HG02840 (cell line): ENCODE data around the gene RGS9.

ENCODE experiments used
- ATAC-seq: cut with Tn5 transposase; IDR thresholded peaks from one replicate; pipeline ENCODE4 v1.9.1; 2021; ENCODE audit warnings: mild to moderate bottlenecking, moderate library complexity, moderate number of reproducible peaks; ENCODE audit not compliant: unreplicated experiment, low FRiP score

Gene RGS9

DNA sequence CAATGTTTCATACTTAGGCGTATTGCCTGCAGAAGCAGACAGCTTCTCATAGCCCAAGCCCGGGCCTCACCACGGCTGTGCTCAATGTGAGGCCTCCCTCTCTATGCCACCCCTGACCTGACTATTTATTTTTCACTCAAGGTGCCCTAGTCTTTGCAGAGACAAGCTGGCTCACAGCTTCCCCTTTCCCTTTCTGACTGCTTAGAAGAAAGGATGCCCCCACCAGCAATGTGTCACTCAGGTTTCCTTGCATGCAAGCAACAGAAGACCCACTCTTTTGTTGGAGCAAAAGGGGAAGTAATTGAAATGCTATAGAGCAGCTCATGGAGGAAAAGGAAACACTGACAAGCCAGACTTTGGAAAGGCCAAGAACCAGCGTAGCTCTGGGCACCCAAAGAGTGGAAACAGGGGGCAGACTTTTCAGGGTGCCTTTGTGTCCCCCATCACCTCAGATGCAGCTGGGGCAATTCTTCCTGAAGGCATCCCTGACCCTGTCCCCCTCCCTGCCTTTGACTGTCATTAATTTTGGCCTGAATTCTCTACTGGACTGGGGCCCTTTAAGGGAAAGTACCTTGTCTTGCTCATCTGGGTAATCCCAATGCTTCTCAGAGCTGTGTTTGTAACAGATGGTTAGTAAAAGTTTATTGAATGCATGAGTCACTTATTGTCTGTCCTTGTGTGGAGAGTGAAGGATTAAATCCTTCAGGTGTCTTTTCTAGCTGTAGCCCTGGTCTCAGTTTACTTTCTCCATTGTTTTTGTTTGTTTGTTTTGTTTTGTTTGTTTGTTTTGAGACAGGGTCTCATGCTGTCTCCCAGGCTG is 17.8 kb downstream of the RGS9 start:
- ATAC-seq: peak; percentile 85

DNA sequence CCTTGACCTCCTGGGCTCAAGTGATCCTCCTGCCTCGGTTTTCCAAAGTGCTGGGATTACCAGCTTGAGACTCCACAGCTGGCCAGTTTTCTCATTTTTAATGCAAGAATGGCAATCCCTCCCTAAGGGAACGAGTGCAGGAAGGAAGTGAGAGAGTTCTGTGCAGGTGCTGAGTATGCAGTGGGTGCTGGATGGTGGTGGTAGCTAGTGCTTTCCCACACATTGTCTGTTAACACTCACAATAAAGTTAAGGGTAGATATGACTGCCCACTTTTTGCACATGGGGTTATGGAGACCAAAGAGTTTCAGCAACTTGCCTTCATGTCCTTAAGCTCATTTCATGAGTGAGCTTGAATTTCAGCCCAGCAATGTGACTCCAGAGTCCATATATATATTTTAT is 18.5 kb downstream of the RGS9 start:
- peak; percentile 39 for ATAC-seq

DNA sequence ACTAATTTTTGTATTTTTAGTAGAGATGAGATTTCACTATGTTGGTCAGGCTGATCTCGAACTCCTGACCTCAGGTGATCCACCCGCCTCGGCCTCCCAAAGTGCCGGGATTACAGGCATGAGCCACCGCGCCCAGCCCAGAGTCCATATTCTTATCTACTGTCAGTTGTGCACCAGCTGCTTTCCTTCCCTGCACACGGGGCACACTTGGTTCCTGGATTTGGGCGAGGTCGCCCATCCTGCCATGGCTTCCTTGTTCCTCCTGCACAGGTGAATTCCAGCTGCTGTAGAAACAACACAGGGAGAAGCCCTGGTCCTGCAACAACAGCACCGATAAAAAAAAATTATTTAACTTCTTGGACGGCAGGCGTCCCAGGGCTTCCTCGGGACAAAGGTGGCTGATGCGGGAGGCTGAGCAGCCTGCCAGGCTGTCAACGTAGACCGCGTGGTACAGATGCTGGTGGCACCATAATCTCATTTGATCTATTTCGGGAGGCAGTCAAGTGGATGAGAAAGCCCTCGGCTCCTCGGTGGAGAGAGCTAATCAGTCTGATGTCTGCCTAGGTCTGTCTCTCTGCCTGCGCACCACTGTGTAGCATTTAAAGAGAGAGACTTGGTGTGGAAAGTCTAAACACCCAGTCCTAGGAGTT is 19.1 kb downstream of the RGS9 start:
- ATAC-seq: no peak

DNA sequence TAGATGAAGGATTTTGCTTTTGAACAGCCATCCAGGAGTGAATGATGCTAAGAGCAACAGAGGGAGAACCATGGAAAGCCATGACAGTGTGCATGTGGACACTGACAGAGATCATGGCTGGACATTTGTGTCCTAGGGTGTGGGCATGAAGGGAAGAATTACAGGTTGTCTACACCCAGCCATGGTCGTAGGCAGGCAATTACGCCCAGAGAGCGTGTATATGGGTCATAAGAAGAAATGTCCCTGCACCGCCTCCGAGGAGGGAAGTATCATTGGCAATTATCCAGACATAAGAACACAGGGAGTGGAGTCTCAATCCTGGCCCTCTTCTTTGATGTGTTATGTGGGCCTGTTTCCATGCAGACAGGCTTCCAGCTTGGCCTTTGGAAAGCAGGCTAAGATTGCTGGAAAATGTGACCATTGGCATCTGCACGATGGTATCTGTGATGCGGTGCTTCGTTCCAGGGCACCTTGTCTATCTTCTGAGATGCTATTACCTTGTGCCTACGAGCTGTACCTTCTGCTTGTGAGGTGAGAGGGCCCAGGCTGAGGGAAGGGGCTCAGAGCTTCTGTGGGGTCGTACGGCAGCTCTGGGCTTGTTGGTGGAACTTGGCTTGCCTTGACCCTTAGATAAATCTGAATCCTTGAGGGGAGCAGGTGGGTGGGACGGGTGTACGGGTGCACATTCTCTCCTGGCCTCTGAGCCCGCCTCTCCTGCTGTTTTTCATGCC is 19.8 kb downstream of the RGS9 start:
- ATAC-seq: no peak

DNA sequence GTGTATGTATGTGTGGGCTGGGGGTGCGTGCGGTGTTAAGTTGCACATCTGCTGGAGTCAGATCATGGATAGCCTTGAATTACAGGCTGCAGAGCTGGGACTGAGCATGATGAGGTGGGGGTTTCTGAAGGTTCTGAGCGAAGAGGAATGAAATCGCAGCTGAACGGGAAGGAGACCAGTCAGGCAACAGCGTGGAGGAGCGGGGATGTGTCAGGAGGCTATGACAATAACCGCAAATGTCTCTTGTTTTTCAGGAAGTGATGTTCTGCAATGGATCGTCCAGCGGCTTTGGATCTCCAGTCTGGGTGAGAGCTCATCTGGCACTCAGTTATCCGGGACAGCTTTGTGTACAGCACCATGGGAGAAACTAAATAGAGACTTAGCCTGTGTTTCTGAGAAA is 20.9 kb downstream of the RGS9 start:
- no peak for ATAC-seq

DNA sequence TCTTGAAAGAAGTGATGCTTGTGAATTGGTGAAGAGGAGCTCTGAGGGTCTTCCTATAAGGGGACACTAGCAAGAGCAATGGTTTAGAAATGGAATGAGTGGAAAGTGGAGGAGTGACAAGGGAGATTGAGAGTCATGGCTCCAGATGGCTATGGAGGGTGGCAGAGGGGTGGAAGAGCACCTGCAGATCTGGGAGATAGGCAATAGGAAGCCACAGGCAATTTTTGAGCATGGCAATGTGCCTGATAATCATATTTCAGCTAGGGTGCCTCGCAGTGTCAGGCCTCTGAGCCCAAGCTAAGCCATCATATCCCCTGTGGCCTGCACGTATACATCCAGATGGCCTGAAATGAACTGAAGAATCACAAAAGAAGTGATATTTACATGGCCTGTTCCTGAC is 21.5 kb downstream of the RGS9 start:
- no peak for ATAC-seq

DNA sequence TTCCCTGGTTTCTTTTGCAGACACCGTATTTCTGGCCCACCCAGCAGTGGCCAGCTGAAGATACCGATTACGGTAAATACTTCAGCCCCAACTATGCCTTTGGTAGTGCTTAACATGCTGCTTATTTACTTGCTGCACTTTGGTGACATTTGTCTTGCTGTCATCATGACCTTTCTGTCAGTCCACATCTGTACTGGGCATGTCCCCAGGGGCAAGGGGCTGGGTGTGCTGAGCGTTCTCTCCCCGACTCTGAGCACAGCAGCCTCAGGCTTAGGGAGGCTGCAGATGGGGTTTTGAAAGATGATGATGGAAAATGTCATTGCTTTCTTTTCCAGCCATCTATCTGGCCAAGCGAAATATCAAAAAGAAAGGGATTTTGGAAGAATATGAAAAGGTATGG is 23.3 kb downstream of the RGS9 start:
- no peak for ATAC-seq

DNA sequence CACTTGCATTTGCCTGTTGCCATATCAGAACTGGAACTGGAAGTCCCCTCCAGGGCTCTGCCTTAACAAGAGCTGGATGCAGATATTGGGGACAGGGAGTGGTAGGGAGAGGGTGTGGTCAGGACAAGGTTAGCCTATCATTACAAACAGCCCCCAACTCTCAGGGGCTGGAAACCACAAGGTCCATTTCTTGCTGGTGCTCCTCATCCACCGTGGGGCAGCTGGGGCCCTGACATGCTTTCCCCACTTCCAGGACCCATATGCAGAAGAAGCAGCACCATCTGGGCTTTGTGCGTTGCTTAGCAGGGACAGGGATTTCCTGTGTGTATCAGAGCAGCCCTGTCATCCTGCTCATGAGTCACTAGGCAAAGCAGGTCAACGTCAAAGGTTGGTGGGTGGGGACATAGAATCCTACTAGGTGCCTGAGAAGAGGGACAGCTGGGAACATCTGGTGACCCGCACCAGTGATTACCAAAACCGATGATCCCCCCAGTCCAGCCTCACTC is 26.9 kb downstream of the RGS9 start:
- ATAC-seq: peak; percentile 93

DNA sequence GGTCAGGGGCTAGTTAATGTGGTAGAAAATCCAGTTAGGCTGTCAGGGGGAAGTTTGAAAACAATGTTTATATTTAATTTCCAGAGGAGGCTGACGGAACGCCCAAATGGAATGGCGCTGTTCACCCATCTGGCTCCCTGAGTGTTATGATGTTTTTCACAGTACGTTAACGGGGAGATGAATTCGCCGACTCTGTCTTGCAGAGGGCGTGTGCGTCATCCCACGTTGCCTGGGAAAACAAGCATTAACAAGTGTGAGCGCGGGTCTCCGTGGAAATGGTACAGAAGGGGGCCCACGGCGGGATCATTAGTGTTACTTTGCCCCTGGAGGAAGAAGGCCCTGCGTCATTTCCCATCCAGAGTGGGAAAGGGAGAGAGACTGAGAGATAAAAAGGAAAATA is 29.6 kb downstream of the RGS9 start:
- ATAC-seq: no peak

DNA sequence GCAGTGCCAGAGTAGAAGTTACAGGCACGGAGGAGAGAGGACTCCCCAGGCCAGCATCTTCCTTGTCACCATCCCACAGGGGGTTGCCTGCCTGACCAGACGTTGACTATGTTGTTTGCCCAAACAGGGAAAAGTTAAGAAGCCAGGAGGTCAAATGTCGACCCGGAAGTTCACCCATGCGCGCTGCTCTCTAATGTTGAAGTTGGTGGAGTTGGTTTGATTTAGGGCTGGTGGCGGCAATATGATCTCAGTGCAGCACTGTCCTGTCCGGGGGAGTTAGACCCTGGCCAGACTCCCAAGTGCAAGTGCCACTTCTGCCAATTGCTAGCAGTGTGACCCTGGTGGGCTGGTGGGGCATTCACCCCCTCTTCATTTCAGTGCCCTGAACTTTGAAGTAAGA is 30.4 kb downstream of the RGS9 start:
- ATAC-seq: no peak

DNA sequence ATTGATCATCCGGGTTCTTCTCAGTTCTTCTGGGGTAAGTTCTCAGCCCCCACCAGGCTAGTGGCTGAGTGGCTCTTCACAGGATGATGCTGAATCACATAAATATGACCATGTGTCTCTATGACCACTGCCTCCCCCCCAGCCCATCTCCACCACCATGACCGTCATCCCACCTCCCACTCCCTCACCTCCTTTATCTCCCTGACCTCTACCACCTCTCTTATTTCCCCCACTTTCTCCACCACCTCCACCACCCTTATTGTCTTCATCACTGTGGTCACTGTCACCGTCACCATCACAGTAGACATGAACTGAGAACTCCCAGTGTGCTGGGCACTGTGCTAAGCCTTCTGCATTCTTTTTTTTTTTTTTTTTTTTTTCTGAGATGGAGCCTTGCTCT is 32.5 kb downstream of the RGS9 start:
- ATAC-seq: no peak

DNA sequence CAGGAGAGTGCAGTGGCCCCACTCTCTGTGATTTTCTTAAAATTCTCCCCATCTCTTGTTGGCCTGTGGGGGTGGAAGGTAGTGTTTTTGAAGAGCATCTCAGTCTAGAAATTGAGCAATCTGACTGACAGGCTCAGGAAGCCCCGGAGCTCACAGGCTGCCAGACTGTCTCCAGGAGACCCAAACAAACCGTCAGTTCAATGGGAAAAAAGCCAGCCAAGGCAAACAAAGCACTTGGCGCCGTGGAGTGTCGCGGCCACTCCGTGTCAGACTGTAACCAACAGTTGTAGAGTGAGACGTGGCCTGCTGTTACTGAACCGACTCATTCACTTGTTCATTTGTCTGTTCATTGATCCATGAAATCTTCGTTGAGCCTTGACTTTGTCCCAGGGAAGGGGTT is 33.7 kb downstream of the RGS9 start:
- ATAC-seq: no peak

DNA sequence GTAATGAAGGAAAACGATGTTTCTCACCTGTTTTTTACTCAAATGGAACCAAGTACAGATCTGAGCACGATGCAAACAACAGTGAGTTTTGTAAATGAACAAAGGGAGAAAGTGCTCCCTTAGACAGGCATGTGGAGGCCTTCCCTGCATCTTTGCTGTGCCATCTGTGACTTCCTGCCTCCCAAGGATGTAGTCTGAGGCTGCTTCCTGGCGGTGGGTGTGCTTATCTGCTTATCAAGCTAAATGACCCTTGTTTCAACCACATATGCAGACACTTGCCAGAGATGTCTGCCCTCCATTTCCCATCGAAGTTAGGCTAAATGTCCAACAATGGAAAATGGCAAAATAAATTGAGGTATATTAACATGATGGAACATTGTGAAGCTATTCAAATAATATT is 34.6 kb downstream of the RGS9 start:
- no peak for ATAC-seq

DNA sequence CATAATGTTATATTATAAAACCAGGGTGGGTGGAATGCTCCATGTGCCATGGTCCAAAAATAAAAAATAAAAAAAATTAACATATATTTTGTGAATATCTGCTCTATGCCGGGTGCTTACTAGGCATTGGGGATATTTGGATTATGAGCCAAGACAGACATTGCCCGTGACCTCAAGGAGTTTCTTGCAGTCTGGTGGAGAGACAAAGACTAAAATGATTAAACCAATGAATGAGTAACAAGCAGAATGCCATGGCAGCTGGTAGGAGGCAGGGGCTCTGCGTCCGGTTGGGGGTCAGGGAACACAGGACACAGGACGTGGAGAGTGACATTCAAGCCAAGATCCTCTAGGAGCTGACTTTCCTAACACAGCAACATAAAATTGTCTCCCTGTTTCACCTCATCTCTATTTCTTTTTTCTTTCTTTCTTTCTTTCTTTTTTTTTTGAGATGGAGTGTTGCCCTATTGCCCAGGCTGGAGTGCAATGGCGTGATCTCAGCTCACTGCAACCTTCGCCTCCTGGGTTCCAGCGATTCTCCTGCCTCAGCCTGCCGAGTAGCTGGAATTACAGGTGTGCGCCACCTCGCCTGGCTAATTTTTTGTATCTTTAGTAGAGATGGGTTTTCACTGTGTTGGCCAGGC is 35.4 kb downstream of the RGS9 start:
- no peak for ATAC-seq

DNA sequence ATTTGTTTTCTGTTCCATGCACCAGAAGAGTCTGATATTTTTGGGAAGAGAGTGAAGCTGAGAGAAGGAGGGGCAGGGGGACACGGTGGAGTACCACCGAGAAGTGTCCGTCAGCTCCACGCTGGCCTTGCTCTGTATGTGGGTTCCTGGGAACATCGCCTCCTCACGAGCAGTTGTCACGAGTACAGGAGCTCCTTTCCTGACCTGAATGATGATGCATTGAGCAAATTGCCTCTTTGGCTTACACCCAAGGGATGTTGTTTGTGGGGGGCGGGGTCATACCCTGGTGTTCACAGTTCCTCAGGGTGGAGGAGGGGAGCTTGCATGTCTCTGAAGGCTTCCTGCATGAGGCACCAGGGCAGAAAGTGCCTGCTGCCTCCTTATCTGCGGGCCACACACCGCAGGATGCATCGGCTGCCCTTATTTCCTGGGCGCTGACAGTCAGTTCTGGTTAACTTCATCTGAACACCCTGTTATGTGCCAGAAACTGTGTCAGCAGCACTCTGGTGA is 36.2 kb downstream of the RGS9 start:
- ATAC-seq: no peak

DNA sequence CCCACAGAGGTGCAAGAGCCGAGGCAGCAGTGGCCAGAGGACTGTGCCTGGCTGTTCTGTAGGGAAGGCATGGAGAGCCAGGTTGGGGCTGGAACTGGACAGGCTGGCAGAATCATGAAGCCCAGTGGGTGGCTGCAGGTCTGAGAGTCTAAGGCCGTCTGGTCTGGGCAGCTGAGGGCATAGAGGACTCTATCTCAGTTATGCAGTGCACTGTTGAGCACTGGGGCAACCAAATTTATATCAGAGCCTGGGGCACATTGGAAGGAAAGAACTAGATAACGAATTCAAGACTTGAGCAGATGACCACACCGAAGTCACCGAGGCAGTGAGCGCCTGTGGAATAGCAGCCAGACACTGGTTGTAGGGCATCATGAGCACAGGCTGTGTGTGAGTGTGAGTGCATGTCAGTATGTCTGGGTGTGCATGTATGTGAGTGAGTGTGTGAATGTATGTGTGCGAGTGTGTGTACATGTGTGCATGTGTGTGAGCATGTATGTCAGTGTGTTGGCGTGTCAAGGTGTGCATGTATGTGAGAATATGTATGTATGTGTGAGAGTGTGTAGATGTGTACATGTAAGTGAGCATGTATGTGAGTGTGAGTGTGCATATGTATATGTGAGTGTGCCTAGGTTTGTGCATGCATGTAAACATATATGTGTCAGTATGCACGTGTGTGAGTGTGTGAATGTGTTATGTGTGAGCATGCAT is 37.0 kb downstream of the RGS9 start:
- no peak for ATAC-seq

DNA sequence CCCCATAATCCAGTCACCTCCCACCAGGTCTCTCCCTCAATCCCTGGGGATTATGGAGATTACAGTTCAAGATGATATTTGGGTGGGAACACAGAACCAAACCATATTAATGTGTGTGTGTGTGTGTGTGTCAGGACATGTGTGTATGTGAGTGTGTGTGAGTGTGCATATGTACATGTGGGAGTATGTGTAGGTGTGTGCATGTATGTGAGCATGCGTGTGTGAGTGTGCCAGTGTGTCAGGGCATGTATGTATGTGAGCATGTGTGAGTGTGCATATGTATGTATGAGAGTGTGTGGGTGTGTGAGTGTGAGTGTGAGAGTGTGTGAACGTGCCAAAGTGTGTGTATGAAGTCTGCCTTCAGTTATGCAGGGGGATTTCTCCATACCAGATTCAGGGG is 37.8 kb downstream of the RGS9 start:
- ATAC-seq: no peak

DNA sequence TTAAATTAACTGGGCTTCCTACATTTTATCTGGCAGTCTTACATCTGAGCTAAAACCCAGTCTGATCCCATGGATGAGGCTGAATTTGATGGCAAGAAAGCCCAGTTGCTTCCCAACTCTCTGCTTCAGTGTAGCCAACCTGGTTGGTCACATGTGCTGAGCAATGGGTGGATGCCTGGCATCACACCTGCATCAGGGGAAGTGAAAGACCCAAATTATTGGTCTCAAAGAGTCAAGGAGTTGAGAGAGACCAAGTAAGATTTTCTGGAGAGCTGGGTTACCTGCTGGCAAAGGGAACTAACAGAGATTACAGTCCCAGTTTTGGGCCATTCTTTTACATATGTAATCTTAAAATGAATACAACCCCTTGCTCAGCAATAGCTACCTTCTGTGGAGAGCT is 38.8 kb downstream of the RGS9 start:
- no peak for ATAC-seq

DNA sequence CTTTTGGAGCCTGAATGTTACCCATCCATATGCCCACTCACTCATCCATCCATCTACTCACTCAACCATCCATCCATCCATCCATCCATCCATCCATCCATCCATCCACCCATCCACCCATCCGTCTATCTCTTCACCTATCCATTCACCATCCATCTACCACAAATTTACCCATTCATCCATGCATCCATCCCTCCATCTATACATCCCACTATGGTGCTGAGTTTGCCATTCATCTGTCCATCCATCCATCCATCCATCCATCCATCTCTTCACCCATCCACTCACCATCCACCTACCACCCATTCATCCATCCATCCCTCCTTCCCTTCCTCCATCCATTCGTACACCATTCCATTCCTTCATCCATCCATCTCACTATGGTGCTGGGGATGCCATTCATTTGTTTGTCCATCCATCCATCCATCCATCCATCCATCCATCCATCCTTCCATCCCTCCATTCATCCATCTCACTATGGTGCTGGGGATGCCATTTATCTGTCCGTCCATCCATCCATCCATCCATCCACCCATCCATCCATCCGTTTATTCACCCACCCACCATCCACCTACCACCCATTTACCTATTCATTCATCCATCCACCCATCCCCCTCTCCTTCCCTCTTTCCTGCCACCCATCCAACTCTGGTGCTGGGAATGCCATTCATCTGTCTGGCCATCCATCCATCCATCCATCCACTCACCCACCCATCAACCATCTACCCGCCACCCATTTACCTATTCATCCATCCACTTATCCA is 39.7 kb downstream of the RGS9 start:
- no peak for ATAC-seq
